Uterus (tissue), 2 donors: ENCODE data around the gene TRIM49B.
"Not testable (repeated sequence)": the region's sequence is repeated elsewhere in the genome, so short reads cannot be mapped to it uniquely, and the experiment has no call there.

Source experiments
- CTCF ChIP-seq, 4 experiments: fragments of 200-600 bp in 2 of 4; fragments of 450-650 bp in 2 of 4; sonication (generic) in 2 of 4; IDR thresholded peaks; one replicate each; pipeline ENCODE4 v1.5.1; 2016 to 2019; ENCODE audit warnings: antibody characterized with exemption in 4 of 4, mild to moderate bottlenecking in 2 of 4, moderate library complexity in 1 of 4
- POLR2A ChIP-seq, 2 donors: fragments of 450-650 bp; IDR thresholded peaks; one replicate each; pipeline ENCODE4 v1.6.1; 2016; ENCODE audit warnings: antibody characterized with exemption in 2 of 2, mild to moderate bottlenecking in 1 of 2, moderate library complexity in 1 of 2

DNA sequence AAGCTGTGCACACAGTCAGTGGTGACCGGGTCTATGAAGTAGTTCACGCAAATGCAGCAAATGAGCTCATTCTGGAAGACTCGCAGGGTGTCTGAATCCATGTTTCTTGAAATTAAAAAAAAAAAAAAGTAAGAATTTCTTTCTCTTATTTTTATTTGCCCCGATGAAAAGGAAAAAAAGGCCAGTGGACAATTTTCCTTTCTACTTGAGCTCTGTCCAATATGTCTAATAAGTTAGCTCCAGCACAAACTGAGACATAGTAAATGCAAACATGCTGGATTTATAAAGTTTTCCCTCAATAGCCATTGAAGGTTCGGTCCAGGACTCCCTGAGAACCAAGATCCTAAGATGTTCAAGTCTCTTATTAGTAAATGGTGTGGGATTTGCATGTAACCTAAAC lies 30.4 kb downstream of the TRIM49B start, which contains the start of gene TRIM64C:
- not testable (repeated sequence) for TF ChIP-seq CTCF, POLR2A (IDR thresholded peaks at IDR 0.05)
